Ishikawa (cell line): ENCODE data around the gene IKZF3.

Experiments used
- CEBPB ChIP-seq: IDR thresholded peaks from 2 replicates; pipeline ENCODE4 v1.6.1; 2012
- CREB1 ChIP-seq: IDR thresholded peaks from 2 replicates; pipeline ENCODE4 v1.6.1; 2012; ENCODE audit warnings: low read depth
- EGR1 ChIP-seq: IDR thresholded peaks from 2 replicates; pipeline ENCODE4 v1.6.1; 2012
- EP300 ChIP-seq: IDR thresholded peaks from 2 replicates; pipeline ENCODE4 v1.6.1; 2012; ENCODE audit warnings: borderline replicate concordance
- FOXM1 ChIP-seq: IDR thresholded peaks from 2 replicates; pipeline ENCODE4 v1.6.1; 2012; ENCODE audit warnings: low read depth, borderline replicate concordance
- MAX ChIP-seq: IDR thresholded peaks from 2 replicates; pipeline ENCODE4 v1.6.1; 2012
- NFIC ChIP-seq: IDR thresholded peaks from 2 replicates; pipeline ENCODE4 v1.6.1; 2012
- RAD21 ChIP-seq: IDR thresholded peaks from 2 replicates; pipeline ENCODE4 v1.6.1; 2012; ENCODE audit warnings: low read depth
- REST ChIP-seq: IDR thresholded peaks from 2 replicates; pipeline ENCODE4 v1.6.1; 2012; ENCODE audit warnings: low read depth, mild to moderate bottlenecking
- TAF1 ChIP-seq: IDR thresholded peaks from 2 replicates; pipeline ENCODE4 v1.6.1; 2012; ENCODE audit warnings: low read depth, mild to moderate bottlenecking
- TCF12 ChIP-seq: IDR thresholded peaks from 2 replicates; pipeline ENCODE4 v1.6.1; 2012; ENCODE audit warnings: low read depth
- TEAD4 ChIP-seq: IDR thresholded peaks from 2 replicates; pipeline ENCODE4 v1.6.1; 2012
- USF1 ChIP-seq: IDR thresholded peaks from 2 replicates; pipeline ENCODE4 v1.6.1; 2012
- YY1 ChIP-seq: IDR thresholded peaks from 2 replicates; pipeline ENCODE4 v1.6.1; 2012; ENCODE audit warnings: low read depth
- ZBTB7A ChIP-seq: IDR thresholded peaks from 2 replicates; pipeline ENCODE4 v1.6.1; 2012; ENCODE audit warnings: low read depth

Gene IKZF3

GRCh38 chr17:39716879-39717536 lies 147.1 kb downstream of the IKZF3 start:
- TF ChIP-seq NFIC (peak; percentile 56; the same call in 1 of the 2 replicates), CREB1 (no peak), ZBTB7A (no peak), USF1 (no peak)

GRCh38 chr17:39716073-39716818 lies 147.9 kb downstream of the IKZF3 start:
- TF ChIP-seq USF1 (no peak), ZBTB7A (peak; percentile 50; the same call in 1 of the 2 replicates)

GRCh38 chr17:39715375-39716072 lies 148.6 kb downstream of the IKZF3 start:
- TF ChIP-seq MAX (no peak), YY1 (no peak), TCF12 (no peak), NFIC (no peak), TEAD4 (no peak), RAD21 (no peak), CREB1 (no peak), TAF1 (no peak), EP300 (no peak), REST (no peak), EGR1 (no peak), ZBTB7A (no peak), CEBPB (no peak), FOXM1 (no peak), USF1 (no peak)

GRCh38 chr17:39714234-39714633 lies 149.9 kb downstream of the IKZF3 start:
- TF ChIP-seq USF1 = no peak
- TF ChIP-seq CREB1 = no peak
- no peak for TF ChIP-seq YY1
- no peak for TF ChIP-seq FOXM1
- TF ChIP-seq TAF1 = no peak
- TF ChIP-seq CEBPB = no peak
- TF ChIP-seq RAD21 = no peak
- TF ChIP-seq EP300 = no peak
- no peak for TF ChIP-seq MAX
- no peak for TF ChIP-seq NFIC
- TF ChIP-seq ZBTB7A = no peak
- no peak for TF ChIP-seq EGR1
- no peak for TF ChIP-seq TCF12
- TF ChIP-seq TEAD4 = no peak
- TF ChIP-seq REST = no peak

GRCh38 chr17:39711851-39712250 lies 152.3 kb downstream of the IKZF3 start:
- TF ChIP-seq NFIC (no peak), CREB1 (no peak), TEAD4 (no peak), USF1 (no peak), RAD21 (no peak), TCF12 (no peak)
